ENCODE measurements around the gene KCNQ1.

The KCNQ1 gene

DNA sequence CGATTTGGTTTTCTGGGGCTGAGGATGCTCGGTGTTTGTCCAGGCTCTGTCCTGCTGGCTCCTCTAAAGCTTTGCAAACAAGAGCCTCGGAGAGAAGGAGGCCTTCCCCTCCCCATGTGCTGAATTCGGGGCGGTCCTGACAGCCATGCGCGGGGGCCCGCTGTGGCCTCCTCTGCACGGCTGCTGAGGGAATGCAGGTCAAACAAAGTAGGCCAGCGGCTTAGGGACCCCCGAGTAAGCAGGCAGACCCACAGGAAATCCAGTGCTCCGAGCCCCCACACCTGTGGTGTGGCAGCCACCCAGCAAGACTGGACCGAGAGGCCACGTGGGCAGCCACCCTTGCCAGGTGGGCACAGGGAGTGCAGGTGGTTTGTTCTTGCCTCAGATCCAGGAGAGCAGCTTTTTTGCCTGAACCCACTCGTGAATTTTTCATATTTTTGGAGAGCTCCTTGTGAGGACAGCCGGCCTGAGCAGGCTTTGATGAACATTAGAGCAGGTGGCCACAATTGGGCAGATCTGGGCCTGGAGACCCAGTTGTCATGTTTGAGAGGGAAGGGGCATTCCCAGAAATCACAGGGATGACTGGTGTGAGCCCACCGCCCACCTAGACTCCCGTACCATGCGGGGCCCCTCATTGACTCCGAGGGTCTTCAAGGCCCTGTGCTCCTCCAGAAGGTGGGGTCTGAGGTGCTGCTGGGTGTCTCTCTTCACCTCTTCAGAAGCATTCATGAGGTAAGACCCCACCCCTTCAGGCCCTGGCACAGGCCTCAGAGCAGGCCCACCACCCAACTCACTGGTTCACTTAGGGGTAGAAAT lies 298.0 kb downstream of the KCNQ1 start:
- no peak for DNase-seq

DNA sequence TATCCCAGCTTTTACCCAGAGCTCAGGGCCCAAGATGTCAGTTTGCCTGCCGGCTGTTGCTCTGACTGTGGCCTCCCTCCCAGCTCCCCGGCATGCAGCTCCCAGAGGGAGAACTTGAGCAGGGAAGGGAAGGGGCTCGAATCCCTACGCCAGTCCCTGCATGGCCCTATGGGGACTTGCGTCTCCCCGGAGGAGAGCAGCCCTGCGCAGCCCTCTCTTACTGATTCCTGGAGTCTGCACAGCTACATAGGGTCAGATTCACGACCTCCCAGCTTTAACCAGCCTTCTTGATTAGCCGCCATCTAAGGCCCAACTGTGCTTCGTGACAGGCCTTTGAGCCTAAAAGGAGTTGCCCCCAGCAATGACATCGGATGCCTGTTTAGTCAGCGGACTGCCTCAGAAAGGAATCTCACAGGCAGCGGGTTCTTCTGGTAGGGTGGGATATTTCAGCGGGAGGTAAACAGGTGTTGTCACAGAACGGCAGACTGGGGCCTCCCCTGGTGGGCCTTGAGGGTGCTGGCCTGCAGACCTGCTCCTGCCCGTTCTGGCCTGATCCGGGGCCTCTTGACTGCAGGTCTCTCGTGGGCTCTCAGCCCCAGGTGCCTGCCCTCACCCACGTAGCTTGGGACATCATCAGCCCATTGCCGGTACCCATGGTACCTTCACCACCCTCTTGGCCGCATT lies 298.8 kb downstream of the KCNQ1 start:
- no peak for DNase-seq

DNA sequence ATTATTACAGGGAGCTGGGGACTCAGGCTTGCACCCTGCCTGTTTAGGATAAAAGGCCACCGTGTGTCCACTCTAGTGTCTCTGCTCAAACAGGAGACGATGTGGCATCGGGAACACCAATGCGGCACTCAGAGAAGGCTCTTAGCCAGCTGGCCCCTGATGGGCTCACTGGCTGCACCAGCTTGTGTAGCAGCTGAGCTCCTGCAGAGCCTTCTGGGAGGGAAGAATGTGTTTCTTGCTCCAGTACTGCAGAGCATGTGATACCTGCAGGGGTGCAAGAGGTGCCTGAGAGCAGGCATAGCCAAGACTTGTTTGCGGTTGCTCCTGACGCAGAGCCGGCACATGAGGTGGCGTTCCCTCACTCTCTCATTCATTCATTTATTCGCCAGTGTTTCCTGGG lies 299.4 kb downstream of the KCNQ1 start:
- no peak for DNase-seq

DNA sequence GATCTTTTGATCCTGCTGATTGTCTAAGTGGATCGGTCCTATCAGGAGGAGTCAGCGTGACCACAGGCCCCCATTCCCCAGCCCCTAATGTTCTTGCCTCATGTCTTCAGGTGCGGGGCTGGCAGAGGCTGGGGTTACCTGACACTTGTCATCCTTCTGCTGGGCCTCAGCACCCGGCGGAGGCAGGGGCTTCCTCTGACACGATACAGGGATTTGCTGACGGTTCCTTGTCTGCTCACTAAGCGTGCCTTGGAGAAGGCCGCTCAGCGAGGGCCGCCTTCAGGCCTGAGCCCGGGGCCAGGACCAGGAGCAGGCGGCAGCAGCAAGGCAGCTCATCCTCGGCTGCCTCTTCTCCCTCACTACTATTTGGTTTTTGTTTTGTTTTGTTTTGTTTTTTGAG lies 300.7 kb downstream of the KCNQ1 start:
- no peak for DNase-seq

DNA sequence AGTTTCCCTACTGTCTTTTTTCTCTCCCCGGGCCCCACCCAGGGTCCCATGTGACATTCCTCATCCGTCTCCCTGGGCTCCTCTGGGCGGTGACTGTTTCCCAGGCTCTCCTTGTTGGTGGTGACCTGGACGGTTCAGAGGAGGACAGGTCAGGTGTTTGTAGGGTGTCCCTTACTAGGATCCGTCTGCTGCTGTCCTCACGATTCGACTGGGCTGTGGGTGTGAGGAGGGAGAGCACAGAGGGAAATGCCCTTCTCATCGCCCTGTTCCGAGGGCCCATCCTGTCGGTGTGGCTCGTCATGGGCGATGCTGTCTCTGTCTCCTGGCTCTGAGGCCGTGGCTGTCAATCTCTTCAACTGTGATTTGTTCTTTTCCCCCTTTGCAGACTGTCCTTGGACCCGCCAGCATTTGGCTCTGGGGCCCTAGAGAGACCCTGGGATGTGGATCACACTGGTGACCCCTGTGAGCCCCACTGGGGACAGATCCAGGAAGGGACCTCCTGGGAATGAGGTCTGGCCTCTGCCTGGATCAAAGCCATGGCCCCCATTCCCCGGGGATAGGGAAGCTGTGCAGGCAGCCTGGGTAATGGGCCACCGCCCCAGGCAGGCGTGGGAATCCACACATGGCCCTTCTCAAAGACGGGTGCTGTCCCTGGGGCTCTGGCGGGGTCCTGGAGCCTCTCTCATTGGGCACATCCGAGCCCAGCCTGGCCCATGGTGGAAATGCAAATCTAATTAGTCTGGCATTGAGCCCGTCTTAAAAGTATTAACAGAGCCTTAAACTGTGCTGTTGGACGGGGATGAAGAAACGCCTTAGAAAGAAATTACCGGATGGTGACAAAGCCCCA lies 301.8 kb downstream of the KCNQ1 start:
- DNase-seq: no peak

GRCh38 chr11:2747248-2748027 lies 302.6 kb downstream of the KCNQ1 start:
- DNase-seq: no peak

GRCh38 chr11:2748061-2748813 lies 303.4 kb downstream of the KCNQ1 start:
- no peak for DNase-seq

DNA sequence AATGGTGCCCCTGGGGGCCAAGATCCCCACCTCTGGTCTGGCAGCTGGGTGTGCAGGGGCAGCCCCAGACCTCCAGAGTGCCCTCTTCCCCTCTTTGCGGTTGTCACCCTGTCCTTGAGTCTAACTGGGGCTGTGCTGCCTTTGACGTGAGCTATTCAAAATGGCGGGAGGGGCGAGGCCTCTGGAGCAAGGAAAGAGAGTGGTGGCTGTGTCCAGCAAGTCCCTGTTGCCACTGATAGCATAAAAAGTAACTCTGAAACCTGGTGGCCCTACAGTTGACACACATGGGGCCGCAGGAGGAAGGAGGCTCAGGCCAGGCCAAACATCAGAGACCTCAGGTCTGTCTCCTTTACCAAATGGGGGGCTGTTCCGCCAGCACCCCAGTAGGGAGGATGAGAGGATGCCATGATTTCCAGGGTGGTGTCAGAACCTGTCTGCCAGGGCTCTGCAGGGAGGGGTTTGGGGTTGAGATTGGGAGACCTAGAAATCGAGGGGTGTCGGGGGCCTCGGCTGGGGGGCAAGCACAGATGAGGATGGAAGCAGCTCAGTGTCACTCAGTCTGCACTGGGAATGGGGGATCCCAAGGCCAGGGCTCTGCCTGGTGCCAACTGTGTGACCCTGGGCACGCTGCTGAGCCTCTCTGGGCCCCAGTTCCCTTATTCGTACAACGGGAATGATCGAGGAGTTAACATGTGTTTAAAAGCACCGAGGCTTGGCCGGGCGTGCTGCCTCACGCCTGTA lies 304.2 kb downstream of the KCNQ1 start:
- no peak for DNase-seq

DNA sequence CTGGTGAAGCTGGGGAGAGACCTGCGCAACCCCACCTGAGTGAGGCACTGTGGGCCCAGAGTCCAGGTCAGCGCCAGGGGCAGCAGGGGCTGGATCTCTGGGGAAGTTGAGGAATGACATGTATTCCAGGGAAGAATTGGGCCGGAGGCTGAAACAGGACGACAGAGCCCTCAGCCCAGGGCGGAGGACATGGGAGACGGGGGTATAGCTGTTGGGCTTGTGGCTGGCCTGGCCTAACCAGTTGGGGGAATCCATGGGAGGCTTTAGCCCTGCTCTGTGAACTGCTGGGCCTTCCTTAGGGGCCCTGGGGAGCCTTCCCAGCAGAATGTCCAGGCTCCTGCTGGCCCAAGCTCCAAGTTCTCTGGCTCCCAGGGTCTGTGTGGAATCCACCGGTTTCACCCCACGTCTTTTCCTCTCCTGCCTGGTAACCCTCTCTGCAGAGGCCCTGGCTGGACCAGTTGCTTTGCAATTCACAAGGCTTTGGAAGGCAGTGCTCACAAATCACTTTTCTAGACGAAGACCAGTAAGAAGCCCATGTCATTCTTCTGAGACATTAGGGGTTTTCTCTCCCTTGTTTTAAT lies 305.4 kb downstream of the KCNQ1 start:
- no peak for DNase-seq

- DNase-seq: no peak
Observed at GRCh38 chr11:2750682-2751522, 306.1 kb downstream of the KCNQ1 start.

- no peak for DNase-seq
Observed at GRCh38 chr11:2751523-2752203, 306.9 kb downstream of the KCNQ1 start.

GRCh38 chr11:2752204-2752770 lies 307.5 kb downstream of the KCNQ1 start:
- peak; percentile 63 for DNase-seq

DNA sequence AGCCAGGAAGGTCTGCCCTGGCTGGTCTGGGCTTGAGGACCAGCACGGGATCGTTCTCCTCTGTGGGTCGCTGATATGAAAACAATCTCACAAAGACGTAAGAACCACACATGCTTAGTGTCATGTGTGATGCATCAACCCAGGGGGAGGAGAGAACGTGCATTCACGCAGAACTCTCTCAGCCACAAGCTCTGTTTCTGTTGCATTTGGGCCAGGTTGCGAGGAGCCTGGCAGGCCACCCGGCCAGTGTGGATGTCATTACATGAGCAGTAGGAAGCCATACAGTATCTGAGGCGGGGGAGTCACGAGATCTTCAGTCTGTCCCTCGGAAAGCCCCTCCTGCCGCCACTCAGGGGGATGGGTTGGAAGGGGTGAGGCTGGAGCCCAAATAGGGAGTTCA lies 308.1 kb downstream of the KCNQ1 start:
- DNase-seq: peak; percentile 22

DNA sequence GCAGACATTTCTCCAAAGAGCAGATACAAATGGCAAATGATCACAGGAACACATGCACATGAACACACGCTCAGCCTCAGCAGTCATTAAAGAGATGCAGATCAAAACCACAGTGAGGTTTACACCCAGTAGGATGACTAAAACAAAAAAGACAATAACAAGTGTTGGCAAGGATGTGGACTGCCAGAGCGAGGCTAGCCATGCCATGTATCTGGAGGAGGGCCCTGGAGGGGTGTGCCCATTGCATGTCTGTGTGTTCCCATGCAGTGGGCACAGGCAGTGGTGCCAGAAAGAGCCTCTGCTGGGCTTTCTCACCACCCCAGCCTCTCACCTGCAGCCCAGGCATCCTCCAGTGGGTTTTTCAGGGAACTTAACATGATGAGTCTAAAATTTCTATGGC lies 309.2 kb downstream of the KCNQ1 start:
- no peak for DNase-seq

DNA sequence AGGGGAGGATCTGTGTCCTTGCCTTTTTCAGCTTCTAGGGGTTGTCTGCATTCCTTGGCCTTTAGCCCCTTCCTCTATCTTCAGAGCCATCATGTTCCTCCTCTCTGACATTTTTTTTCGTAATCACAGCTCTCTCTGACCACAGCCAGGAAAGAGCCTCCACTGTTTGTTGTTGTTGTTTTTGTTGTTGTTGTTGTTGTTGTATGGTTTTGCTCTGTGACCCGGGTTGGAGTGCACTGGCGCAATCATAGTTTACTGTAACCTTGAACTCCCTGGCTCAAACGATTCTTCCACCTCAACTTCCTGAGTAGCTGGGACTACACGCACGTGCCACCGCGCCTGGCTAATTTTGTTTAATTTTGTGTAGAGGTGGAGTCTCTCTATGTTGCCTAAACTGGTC lies 310.3 kb downstream of the KCNQ1 start:
- DNase-seq: no peak

DNA sequence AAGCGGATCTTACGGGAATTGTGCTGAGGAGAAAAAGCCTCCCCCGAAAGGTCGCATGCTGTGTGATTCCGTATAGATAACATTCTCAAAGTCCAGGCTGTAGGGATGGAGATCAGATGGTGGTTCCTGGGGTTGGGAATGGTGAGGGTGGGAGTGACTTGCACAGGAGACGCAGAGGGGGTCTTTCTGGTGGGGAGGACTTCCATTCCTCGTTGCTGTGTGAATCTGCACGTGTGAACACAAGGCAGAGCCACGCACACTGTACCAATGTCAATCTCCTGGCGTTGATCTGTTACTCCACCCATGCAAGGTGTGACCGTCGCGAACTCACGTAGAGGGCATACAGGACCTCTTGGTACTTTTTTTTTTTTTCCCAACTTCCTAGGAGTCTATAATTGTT lies 313.9 kb downstream of the KCNQ1 start:
- DNase-seq: no peak

- no peak for DNase-seq
Observed at GRCh38 chr11:2759228-2760195, 314.7 kb downstream of the KCNQ1 start.

Measured in fibroblast of skin of right biceps (primary cell).